Inflammatory macrophage treated with lipopolysaccharide for 4 hours (primary cell): ENCODE measurements around the gene ANKAR.
"Not testable (repeated sequence)": the region's sequence is repeated elsewhere in the genome, so short reads cannot be mapped to it uniquely, and the experiment has no call there.

Experiments used
- DNase-seq: peaks from one replicate; pipeline ENCODE4 v3.0.0-alpha.2; 2020

ANKAR gene

GRCh38 chr2:189661148-189661956 lies 13.1 kb upstream of the ANKAR start, which contains the start of gene ASNSD1:
TSS of gene ASNSD1 (plus strand) at chr2:189661459. CDS start at chr2:189666133, 4,674 bp downstream.
- peak; percentile 100 for DNase-seq

GRCh38 chr2:189661957-189662321 lies 12.5 kb upstream of the ANKAR start:
- DNase-seq = no peak

GRCh38 chr2:189662669-189663226 lies 11.7 kb upstream of the ANKAR start:
- no peak for DNase-seq

GRCh38 chr2:189663319-189663718 lies 11.2 kb upstream of the ANKAR start:
- not testable (repeated sequence) for DNase-seq

- no peak for DNase-seq
Measured at GRCh38 chr2:189669913-189670312, 4.6 kb upstream of the ANKAR start.

- no peak for DNase-seq
Measured at GRCh38 chr2:189673661-189674373, 653 bp upstream of the ANKAR start.

- DNase-seq = no peak
Measured at GRCh38 chr2:189676471-189676870, 2.0 kb downstream of the ANKAR start.

- peak; percentile 31 for DNase-seq
Measured at GRCh38 chr2:189679226-189679625, 4.8 kb downstream of the ANKAR start.

- DNase-seq = peak; percentile 12
Measured at GRCh38 chr2:189681203-189681602, 6.7 kb downstream of the ANKAR start.

GRCh38 chr2:189681903-189682302 lies 7.4 kb downstream of the ANKAR start:
- no peak for DNase-seq

- DNase-seq = no peak
Measured at GRCh38 chr2:189683348-189683747, 8.9 kb downstream of the ANKAR start.

GRCh38 chr2:189684811-189685210 lies 10.3 kb downstream of the ANKAR start:
- DNase-seq = no peak

- no peak for DNase-seq
Measured at GRCh38 chr2:189685540-189686229, 11.2 kb downstream of the ANKAR start.

GRCh38 chr2:189687796-189688195 lies 13.3 kb downstream of the ANKAR start:
- DNase-seq = not testable (repeated sequence)

- DNase-seq = no peak
Measured at GRCh38 chr2:189696223-189696622, 21.8 kb downstream of the ANKAR start.

GRCh38 chr2:189698020-189698887 lies 23.8 kb downstream of the ANKAR start:
- peak; percentile 63 for DNase-seq

GRCh38 chr2:189700681-189701080 lies 26.2 kb downstream of the ANKAR start:
- DNase-seq = no peak

- no peak for DNase-seq
Measured at GRCh38 chr2:189702071-189702470, 27.6 kb downstream of the ANKAR start.

- DNase-seq = no peak
Measured at GRCh38 chr2:189709501-189710221, 35.2 kb downstream of the ANKAR start.

GRCh38 chr2:189717593-189717992 lies 43.1 kb downstream of the ANKAR start:
- DNase-seq = not testable (repeated sequence)

GRCh38 chr2:189719571-189719970 lies 45.1 kb downstream of the ANKAR start:
- DNase-seq = peak; percentile 61

GRCh38 chr2:189723192-189723591 lies 48.7 kb downstream of the ANKAR start:
- DNase-seq = no peak
